T-cell (primary cell): ENCODE measurements around the gene TEX13B. TPM values are rescaled to one million over a fixed set of nuclear protein-coding genes. Genes with fewer than 3 reads are reported as not detected.

Experiments
- ATAC-seq, 4 experiments: fragments of 200-7000 bp in 3 of 4; fragments of 150-1000 bp in 1 of 4; cut with Tn5 transposase; replicated peaks in 1 of 4; 1 replicate in 3 of 4; 2 replicates in 1 of 4; pipeline ENCODE4 v1.10.0; 2021; ENCODE audit warnings: moderate library complexity in 3 of 4, mild to moderate bottlenecking in 2 of 4, moderate number of reproducible peaks in 1 of 4
- CTCF ChIA-PET, 2 donors: fragments of 300-600 bp; sonication (Branson Sonifier 250); formaldehyde crosslinking; loops; one replicate each; lab custom pipeline; 2022; ENCODE audit warnings: antibody characterized with exemption in 2 of 2; lab: Charles Lee
- POLR2A ChIA-PET, 2 donors: fragments of 300-600 bp; sonication (Branson Sonifier 250); formaldehyde crosslinking; loops; one replicate each; lab custom pipeline; 2022; ENCODE audit warnings: antibody characterized with exemption in 2 of 2; lab: Charles Lee
- DNase-seq, 35 experiments: peaks; one replicate each; pipeline versions ENCODE4 v3.0.0 to v3.0.0-alpha.2; 2013 to 2023
- H3K27ac ChIP-seq: one replicate; pipeline ENCODE4 v1.5.1; 2013; ENCODE audit warnings: low read length
- H3K27me3 ChIP-seq, 2 experiments: replicated peaks in 1 of 2; 1 replicate in 1 of 2; 2 replicates in 1 of 2; pipeline versions ENCODE4 v1.6.1 to v1.7.0; 2013; ENCODE audit warnings: low read length in 1 of 2, mixed read lengths in 1 of 2; ENCODE audit not compliant: control insufficient read depth in 2 of 2, insufficient read depth in 2 of 2; ENCODE audit errors: extremely low read depth in 1 of 2
- H3K36me3 ChIP-seq, 2 donors: 1 replicate in 1 of 2; 2 replicates in 1 of 2; pipeline versions ENCODE4 v1.6.1 to v1.7.0; 2013; ENCODE audit warnings: low read length in 1 of 2; ENCODE audit not compliant: control insufficient read depth in 2 of 2, insufficient read depth in 1 of 2; ENCODE audit errors: extremely low read depth in 1 of 2
- H3K4me1 ChIP-seq, 2 experiments: 1 replicate in 1 of 2; 2 replicates in 1 of 2; pipeline versions ENCODE4 v1.6.1 to v1.7.0; 2013; ENCODE audit warnings: low read length in 2 of 2, mixed read lengths in 1 of 2; ENCODE audit not compliant: insufficient read depth in 2 of 2, control insufficient read depth in 1 of 2; ENCODE audit errors: extremely low read depth in 1 of 2
- H3K4me3 ChIP-seq, 2 donors: 1 replicate in 1 of 2; 2 replicates in 1 of 2; pipeline versions ENCODE4 v1.5.1 to v1.7.0; 2013; ENCODE audit warnings: mild to moderate bottlenecking in 2 of 2, low read length in 1 of 2, moderate library complexity in 1 of 2; ENCODE audit not compliant: control insufficient read depth in 1 of 2; ENCODE audit errors: extremely low read depth in 1 of 2
- H3K9me3 ChIP-seq: 2 replicates; pipeline ENCODE4 v1.7.0; 2013
- H3K27ac Mint-ChIP-seq, 2 donors: one replicate each; pipeline ENCODE4 v1.8.0; 2020 to 2021; ENCODE audit warnings: mild to moderate bottlenecking in 2 of 2, mixed read lengths in 2 of 2
- H3K27me3 Mint-ChIP-seq, 2 donors: one replicate each; pipeline ENCODE4 v1.8.0; 2021 to 2022; ENCODE audit warnings: mixed read lengths in 2 of 2
- H3K36me3 Mint-ChIP-seq: one replicate; pipeline ENCODE4 v1.8.0; 2021; ENCODE audit warnings: mixed read lengths
- H3K4me1 Mint-ChIP-seq, 3 donors: one replicate each; pipeline ENCODE4 v1.8.0; 2020 to 2022; ENCODE audit warnings: mixed read lengths in 3 of 3, mild to moderate bottlenecking in 1 of 3
- H3K4me3 Mint-ChIP-seq, 3 donors: one replicate each; pipeline ENCODE4 v1.8.0; 2020 to 2022; ENCODE audit warnings: mild to moderate bottlenecking in 3 of 3, mixed read lengths in 3 of 3, moderate library complexity in 3 of 3
- H3K9me3 Mint-ChIP-seq, 3 donors: one replicate each; pipeline ENCODE4 v1.8.0; 2020 to 2022; ENCODE audit warnings: mixed read lengths in 3 of 3
- WGBS: methylation state at CpG from one replicate; pipeline ENCODE4 v1.1.5; 2013; ENCODE audit warnings: missing lambda C conversion rate; ENCODE audit not compliant: insufficient coverage; 5-methylcytosine and 5-hydroxymethylcytosine counted together
- total RNA-seq, 35 experiments: library from RNA in 6 of 35; stranded (reverse) in 6 of 35; fragments of 120-200 nt in 1 of 35; gene quantifications; one replicate each; pipeline versions ENCODE4 v1.2.1 to v1.2.4 and lab custom pipeline; 2013 to 2026

TEX13B gene
- total RNA-seq, 5 donors from 2014 or later (not counting 1 experiment from before 2014, with no cell fraction given): not detected

DNA sequence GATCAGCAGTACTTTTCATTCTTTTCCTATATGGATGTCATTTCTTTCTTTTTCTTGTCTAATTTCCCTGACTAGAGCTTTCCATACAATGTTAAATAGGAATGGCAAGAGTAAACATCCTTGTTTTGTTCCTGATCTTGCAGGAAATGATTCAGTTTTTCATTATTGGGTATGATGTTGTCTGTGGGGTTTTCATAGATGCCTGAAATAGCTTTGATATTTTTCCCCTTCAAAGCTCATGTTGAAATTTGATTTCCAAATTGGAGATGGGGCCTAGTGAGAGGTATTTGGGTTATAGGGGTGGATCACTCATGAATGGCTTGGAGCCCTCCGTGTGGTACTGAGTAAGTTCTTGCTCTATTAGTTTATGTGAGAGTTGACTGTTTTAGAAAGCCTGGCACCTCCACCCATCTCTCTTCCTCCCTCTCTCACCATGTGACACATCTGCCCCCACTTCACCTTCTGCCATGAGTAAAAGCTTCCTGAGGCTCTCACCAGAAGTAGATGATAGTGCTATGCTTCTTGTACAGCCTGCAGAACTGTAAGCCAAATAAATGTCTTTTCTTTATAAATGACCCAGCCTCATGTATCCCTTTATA, 40.4 kb upstream of the TEX13B start:
- CTCF ChIA-PET: interaction anchor here in 1 of 2 donors (0.7 kb wide), 1 partner anchor 46 kb away, joined by 3 read pairs; no protein-coding TSS in a partner anchor
- Histone ChIP-seq H3K4me1 (peaks cover 9 to 26% of the 10 kb centered on the region in 2 experiments), H3K36me3 (no peaks in the 10 kb centered on the region), H3K27ac (no peak overlapping the region), H3K4me3 (no peak overlapping the region), H3K27me3 (no peaks in the 10 kb centered on the region), H3K9me3 (no peaks in the 10 kb centered on the region)
- Mint-ChIP-seq H3K27me3 (peaks cover 0 to 15% of the 10 kb centered on the region in 2 donors), H3K4me1 (peaks cover 71 to 82% (median 82%) of the 10 kb centered on the region in 3 donors), H3K9me3 (no peaks in the 10 kb centered on the region), H3K4me3 (peak overlapping the region; percentile 43 to 68 (median 52)), H3K36me3 (peaks cover 6% of the 10 kb centered on the region), H3K27ac (peak overlapping the region; percentile 59 to 70)
- POLR2A ChIA-PET: interaction anchor here in 1 of 2 donors (0.5 kb wide), 1 partner anchor 350 kb away, joined by 4 read pairs; no protein-coding TSS in a partner anchor
- WGBS: no CpG with 5 or more reads among the region's 1 CpG
- no peak for DNase-seq
- no peak for ATAC-seq

DNA sequence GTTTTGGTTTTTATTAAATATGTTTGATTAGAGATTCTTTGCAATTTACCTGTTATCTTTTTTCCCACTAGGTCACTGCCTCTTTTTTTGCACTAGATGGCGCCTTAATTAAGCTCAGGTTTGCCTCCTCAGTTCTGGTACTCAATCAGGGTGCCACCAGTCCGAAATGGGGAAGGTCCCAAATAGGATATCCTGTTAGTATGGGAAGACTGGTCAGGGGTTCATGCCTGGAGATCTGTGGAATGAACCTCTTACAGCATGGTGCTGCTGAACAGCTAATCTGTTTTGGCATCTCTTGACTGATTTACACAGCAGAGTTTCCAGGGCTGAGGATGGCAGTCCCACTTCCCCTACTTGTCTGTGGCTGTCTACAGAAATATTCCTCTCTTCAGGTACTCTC, 38.5 kb upstream of the TEX13B start:
- Histone ChIP-seq H3K36me3 (no peaks in the 10 kb centered on the region), H3K4me3 (peak overlapping the region in 1 of 2 donors; percentile 51), H3K4me1 (peaks cover 11 to 33% of the 10 kb centered on the region in 2 experiments), H3K27me3 (no peaks in the 10 kb centered on the region), H3K27ac (peak overlapping the region; percentile 71), H3K9me3 (no peaks in the 10 kb centered on the region)
- peaks cover 6% of the 10 kb centered on the region for H3K36me3 Mint-ChIP-seq
- ChIA-PET POLR2A (interaction anchor here in 1 of 2 donors (1.1 kb wide), 1 partner anchor 308 kb away, joined by 5 read pairs; no protein-coding TSS in a partner anchor), CTCF (interaction anchor here in 1 of 2 donors (0.6 to 1.4 kb wide), 9 partner anchors 12 to 80 kb away, joined by 3 to 5 read pairs (median 4); partner anchors contain the start of genes ATG4A and PSMD10)
- no CpG with 5 or more reads among the region's 2 CpGs for whole genome bisulfite sequencing
- H3K27ac Mint-ChIP-seq: peak overlapping the region; percentile 94 to 98
- DNase-seq (peak in 3 of 35 experiments; percentile 5 to 48 (median 18)), ATAC-seq (no peak)
- peak overlapping the region; percentile 85 to 89 (median 88) for H3K4me3 Mint-ChIP-seq
- peaks cover 0 to 11% of the 10 kb centered on the region in 2 donors for H3K27me3 Mint-ChIP-seq
- peaks cover 67 to 83% (median 82%) of the 10 kb centered on the region in 3 donors for H3K4me1 Mint-ChIP-seq
- H3K9me3 Mint-ChIP-seq: no peaks in the 10 kb centered on the region

DNA sequence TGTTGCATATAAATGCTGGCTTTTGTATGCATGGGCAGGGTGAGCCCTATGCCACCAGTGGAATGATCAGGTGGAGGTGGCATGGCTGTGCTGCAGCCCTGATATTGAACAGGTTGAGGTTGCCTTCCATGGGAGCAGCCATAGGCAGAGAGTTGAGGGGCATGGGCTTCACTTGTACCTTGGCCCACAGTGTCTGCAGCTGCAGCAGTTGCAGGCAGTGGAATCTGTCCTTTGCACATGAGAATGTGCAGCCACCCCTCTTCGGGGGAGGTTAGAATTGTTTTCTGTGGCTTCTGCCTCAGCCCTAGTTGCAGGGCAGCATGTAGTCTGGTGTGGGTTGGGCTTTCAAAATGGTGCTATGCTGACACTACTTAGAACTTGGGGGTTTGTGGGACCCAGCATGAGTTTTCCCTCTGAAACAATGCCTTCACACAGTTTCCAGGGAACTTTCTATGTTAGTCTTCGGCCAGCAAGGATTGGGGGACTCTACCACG, 37.3 kb upstream of the TEX13B start:
- peaks cover 11 to 33% of the 10 kb centered on the region in 2 experiments for H3K4me1 ChIP-seq
- peaks cover 60 to 77% (median 75%) of the 10 kb centered on the region in 3 donors for H3K4me1 Mint-ChIP-seq
- H3K4me3 Mint-ChIP-seq: peak overlapping the region; percentile 85 to 89 (median 88)
- peaks cover 0 to 6% of the 10 kb centered on the region in 2 donors for H3K27me3 Mint-ChIP-seq
- ATAC-seq (peak; percentile 38 to 48 (median 45)), DNase-seq (peak in 9 of 35 experiments; percentile 5 to 25 (median 21))
- CTCF ChIA-PET: interaction anchor here (0.6 to 1.4 kb wide), 3 partner anchors 17 to 1608 kb away, joined by 3 to 4 read pairs (median 3); no protein-coding TSS in a partner anchor
- no peaks in the 10 kb centered on the region for H3K27me3 ChIP-seq
- no peaks in the 10 kb centered on the region for H3K9me3 ChIP-seq
- peaks cover 7% of the 10 kb centered on the region for H3K36me3 Mint-ChIP-seq
- POLR2A ChIA-PET: interaction anchor here in 1 of 2 donors (0.6 kb wide), 1 partner anchor 1034 kb away, joined by 3 read pairs; no protein-coding TSS in a partner anchor
- peak overlapping the region; percentile 51 to 54 for H3K4me3 ChIP-seq
- H3K36me3 ChIP-seq: no peaks in the 10 kb centered on the region
- peak overlapping the region; percentile 94 to 98 for H3K27ac Mint-ChIP-seq
- no CpG with 5 or more reads among the region's 3 CpGs for WGBS
- peak overlapping the region; percentile 71 for H3K27ac ChIP-seq
- peaks cover 0 to 2% (median under 1%) of the 10 kb centered on the region in 3 donors for H3K9me3 Mint-ChIP-seq

DNA sequence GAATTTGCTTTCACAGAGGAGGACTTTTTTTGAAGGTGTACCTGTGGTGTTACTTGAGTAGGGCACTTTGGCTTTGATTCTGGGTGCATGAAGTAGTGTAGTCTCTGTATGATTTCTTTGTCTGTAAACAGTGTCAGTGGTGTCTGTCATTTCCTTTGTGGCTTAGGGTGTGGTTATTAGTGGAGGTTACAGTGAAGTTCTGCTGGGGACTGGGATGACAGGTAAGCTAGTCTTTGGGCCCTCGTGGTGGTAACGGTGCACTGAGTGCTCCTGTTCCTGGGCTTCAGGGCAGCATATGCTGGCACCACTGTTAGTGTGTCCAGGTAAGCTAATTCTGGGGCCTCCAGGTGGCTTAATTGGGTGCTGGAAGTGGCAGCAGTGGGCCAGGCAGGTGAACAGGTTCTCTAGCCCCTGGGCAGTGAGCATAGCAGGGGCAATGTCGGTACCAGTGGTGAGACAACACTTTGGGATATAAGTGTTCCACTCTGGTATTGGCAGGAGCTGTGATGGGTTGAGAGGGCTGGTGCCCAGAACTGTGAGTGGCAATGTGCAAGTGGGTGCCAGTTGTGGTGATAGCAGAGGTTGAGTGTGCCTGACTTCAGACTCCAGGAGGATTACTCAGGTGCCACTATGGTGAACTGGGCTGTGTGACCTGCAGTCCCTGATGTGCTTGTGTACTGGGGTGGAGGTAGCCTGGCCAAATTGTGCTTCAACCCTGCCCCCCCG, 36.6 kb upstream of the TEX13B start:
- H3K27ac Mint-ChIP-seq: peak overlapping the region; percentile 94 to 98
- ChIA-PET CTCF (interaction anchor here (0.6 to 0.7 kb wide), 3 partner anchors 16 to 1609 kb away, joined by 3 to 4 read pairs (median 4); no protein-coding TSS in a partner anchor), POLR2A (interaction anchor here in 1 of 2 donors (0.6 kb wide), 1 partner anchor 1034 kb away, joined by 3 read pairs; no protein-coding TSS in a partner anchor)
- H3K4me3 Mint-ChIP-seq: peak overlapping the region; percentile 85 to 89 (median 88)
- Histone ChIP-seq H3K4me1 (peaks cover 11 to 33% of the 10 kb centered on the region in 2 experiments), H3K9me3 (no peaks in the 10 kb centered on the region), H3K27me3 (no peaks in the 10 kb centered on the region), H3K27ac (peak overlapping the region; percentile 90), H3K4me3 (peak overlapping the region; percentile 51 to 54), H3K36me3 (no peaks in the 10 kb centered on the region)
- peak in 33 of 35 experiments; percentile 4 to 74 (median 38) for DNase-seq
- H3K4me1 Mint-ChIP-seq: peaks cover 54 to 76% (median 74%) of the 10 kb centered on the region in 3 donors
- peak; percentile 87 to 93 (median 90) for ATAC-seq
- H3K27me3 Mint-ChIP-seq: peaks cover 0 to 2% of the 10 kb centered on the region in 2 donors
- peaks cover 11% of the 10 kb centered on the region for H3K36me3 Mint-ChIP-seq
- peaks cover 0 to 8% (median 4%) of the 10 kb centered on the region in 3 donors for H3K9me3 Mint-ChIP-seq
- 37% methylated on average over 2 of the region's 4 CpGs for WGBS

DNA sequence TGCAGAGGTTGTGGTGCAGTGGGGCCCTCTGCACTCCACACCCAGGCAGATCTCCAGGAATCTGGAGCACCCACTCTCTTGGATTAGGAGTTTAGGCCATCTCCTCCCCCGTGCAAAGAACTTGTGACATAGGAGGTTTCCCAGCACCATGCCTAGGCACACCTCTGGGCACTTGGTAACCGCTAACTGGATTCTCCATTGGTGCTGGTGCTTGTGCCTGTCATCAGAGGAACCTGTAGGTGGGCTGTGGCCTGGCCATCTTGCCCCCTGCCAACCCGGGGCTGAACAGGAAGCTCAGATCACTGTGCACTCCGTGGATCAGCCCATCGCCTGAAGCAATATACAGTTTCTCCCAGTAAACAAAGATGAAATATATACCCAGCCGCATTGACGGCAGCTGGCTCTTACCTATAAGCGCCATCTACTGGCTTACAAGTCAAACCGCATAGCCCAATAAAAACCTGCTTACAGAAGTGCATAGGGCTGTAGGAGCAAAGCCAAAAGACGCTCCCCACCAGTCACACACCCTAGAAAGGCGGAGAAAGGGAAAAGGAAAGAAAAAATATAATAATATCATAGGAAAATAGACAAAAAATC, 19.1 kb upstream of the TEX13B start:
- DNase-seq (peak in 20 of 35 experiments; percentile 4 to 60 (median 22)), ATAC-seq (peak; percentile 80 to 96 (median 94))
- Histone ChIP-seq H3K27me3 (peaks cover 0 to 2% of the 10 kb centered on the region in 2 experiments), H3K4me3 (no peak overlapping the region), H3K9me3 (no peaks in the 10 kb centered on the region), H3K4me1 (peaks cover 0 to 5% of the 10 kb centered on the region in 2 experiments), H3K27ac (no peak overlapping the region), H3K36me3 (no peaks in the 10 kb centered on the region)
- no CpG with 5 or more reads among the region's 11 CpGs for WGBS
- ChIA-PET POLR2A (interaction anchor here in 1 of 2 donors (0.6 kb wide), 1 partner anchor 69 kb away, joined by 3 read pairs; no protein-coding TSS in a partner anchor), CTCF (interaction anchor here in 1 of 2 donors (1.0 kb wide), 1 partner anchor 20 kb away, joined by 4 read pairs; no protein-coding TSS in a partner anchor)
- Mint-ChIP-seq H3K4me1 (peaks cover 6 to 11% (median 10%) of the 10 kb centered on the region in 3 donors), H3K36me3 (no peaks in the 10 kb centered on the region), H3K27me3 (peaks cover 5 to 31% of the 10 kb centered on the region in 2 donors), H3K27ac (peak overlapping the region in 1 of 2 donors; percentile 66), H3K9me3 (peaks cover 0 to 6% (median 0%) of the 10 kb centered on the region in 3 donors), H3K4me3 (peak overlapping the region in 1 of 3 donors; percentile 22)
